Adrenal gland (tissue), 12 donors: ENCODE results near the gene SORL1. TPM values are rescaled to one million over a fixed set of nuclear protein-coding genes. Genes with fewer than 3 reads are reported as not detected.

Experiments
- DNase-seq, 7 donors: peaks; one replicate each; pipeline ENCODE4 v3.0.0-alpha.2; 2019 to 2020
- H3K27ac ChIP-seq, 5 donors: fragments of 200-600 bp; sonication (generic) in 4 of 5; 1 replicate in 3 of 5; 2 replicates in 2 of 5; pipeline versions ENCODE4 v1.5.1 to v1.8.0; 2016 to 2020; ENCODE audit warnings: mild to moderate bottlenecking in 1 of 5
- H3K27me3 ChIP-seq: fragments of 200-600 bp; 2 replicates; pipeline ENCODE4 v1.8.0; 2021
- H3K36me3 ChIP-seq, 2 donors: fragments of 200-600 bp; replicated peaks in 1 of 2; 1 replicate in 1 of 2; 2 replicates in 1 of 2; pipeline versions ENCODE4 v1.5.1 to v1.8.0; 2018 to 2022
- H3K4me1 ChIP-seq, 2 donors: fragments of 200-600 bp; replicated peaks in 1 of 2; 1 replicate in 1 of 2; 2 replicates in 1 of 2; pipeline versions ENCODE4 v1.5.1 to v1.8.0; 2018 to 2021
- H3K4me3 ChIP-seq, 4 donors: fragments of 200-600 bp; sonication (generic) in 3 of 4; one replicate each; pipeline ENCODE4 v1.5.1; 2016 to 2018
- H3K9me3 ChIP-seq, 3 donors: fragments of 200-600 bp; sonication (generic) in 1 of 3; replicated peaks in 1 of 3; 1 replicate in 2 of 3; 2 replicates in 1 of 3; pipeline versions ENCODE4 v1.5.1 to v1.8.0; 2016 to 2021
- CTCF ChIP-seq, 6 experiments: fragments of 450-650 bp in 4 of 6; fragments of 200-600 bp in 2 of 6; sonication (generic) in 1 of 6; IDR thresholded peaks; 1 replicate in 5 of 6; 2 replicates in 1 of 6; pipeline versions ENCODE4 v1.5.1 to v1.8.0; 2016 to 2021; ENCODE audit warnings: antibody characterized with exemption in 6 of 6, mild to moderate bottlenecking in 2 of 6, moderate library complexity in 1 of 6
- POLR2A ChIP-seq, 2 donors: fragments of 450-650 bp; IDR thresholded peaks; one replicate each; pipeline ENCODE4 v1.6.1; 2017; ENCODE audit warnings: antibody characterized with exemption in 2 of 2, mild to moderate bottlenecking in 2 of 2, moderate library complexity in 1 of 2
- WGBS, 4 donors: extraction: QIAGEN DNeasy Blood & Tissue Kit in 2 of 4; methylation state at CpG; one replicate each; pipeline versions ENCODE4 v1.1.5 to v1.1.7; 2013 to 2017; 5-methylcytosine and 5-hydroxymethylcytosine counted together
- intact Hi-C, 2 donors: fragments of 100-400 bp; cut with DNase I; formaldehyde crosslinking; loops; one replicate each; pipeline versions ENCODE4 v1.14.1 to v1.15.0; 2022 to 2023
- polyA plus RNA-seq, 3 donors: library from polyadenylated mRNA; stranded (reverse); fragments of 200-250 nt in 2 of 3; fragments of 350-450 nt in 1 of 3; fragmentation: Illumina TruSeq in 1 of 3; extraction: RNeasy Lipid Tissue Mini Kit (QIAGEN cat#74804) in 1 of 3; gene quantifications; one replicate each; pipeline ENCODE4 v1.2.3, GENCODE V29; 2013 to 2014
- total RNA-seq, 9 donors: library from RNA; depleted of rRNA in 4 of 9; stranded (reverse); fragments of >200 nt in 4 of 9; fragments of 120-200 nt in 1 of 9; fragmentation: NEBNext Ultra II Directional in 1 of 9; extraction: Animal tissue kit (Norgen Biotek cat#: 25700) in 1 of 9; gene quantifications; one replicate each; pipeline versions ENCODE4 v1.1.0 to v1.2.4, GENCODE V29; 2013 to 2023
- donor health status: healthy with polysubstance abuse.
- donor health status: Bipolar disorder and iron deficiency.
- donor health status: DM: yes; HTN: yes; CAD: no.
- donor health status: DM: no; HTN: no; CAD: no.
- donor health status: DM: no; HTN: no; CAD: no.
- donor health status: DM: yes; HTN: yes; CAD: no.

SORL1 gene
- total and polyA plus RNA-seq, 12 donors = 1.0 to 28.6 (median 8.9) TPM

DNA sequence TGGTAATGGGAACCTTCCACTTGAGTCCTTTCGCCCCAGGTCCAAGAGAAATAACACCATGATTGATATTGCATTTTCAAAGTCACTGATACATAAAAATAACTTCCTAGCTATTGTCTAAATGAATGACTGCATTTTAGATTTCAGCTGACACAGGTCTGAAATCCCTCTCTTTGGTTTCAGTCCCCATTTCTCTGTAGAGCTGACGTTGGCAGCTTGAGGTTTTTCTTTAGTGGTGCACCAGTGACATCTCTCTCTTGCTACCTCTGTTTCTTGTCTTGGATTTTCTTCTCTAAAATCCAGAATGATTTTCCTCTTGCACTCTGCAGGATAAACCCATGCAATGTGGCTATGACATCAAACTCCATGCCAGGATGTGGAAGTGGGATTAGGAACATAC lies 31.7 kb upstream of the SORL1 start:
- Histone ChIP-seq H3K27me3 (no peaks in the 10 kb centered on the region), H3K4me1 (peaks cover 6 to 13% of the 10 kb centered on the region in 2 donors), H3K36me3 (no peaks in the 10 kb centered on the region), H3K9me3 (no peaks in the 10 kb centered on the region), H3K27ac (no peak overlapping the region), H3K4me3 (no peak overlapping the region)
- WGBS, 4 donors = 68 to 88% (median 79%) methylated on average over 2 of the region's 2 CpGs
- intact Hi-C loops = no loop called here
- no peak for TF ChIP-seq CTCF (IDR thresholded peaks at IDR 0.05)
- no peak for TF ChIP-seq POLR2A (IDR thresholded peaks at IDR 0.05)
- no peak for DNase-seq

GRCh38 chr11:121421149-121421901 lies 30.8 kb upstream of the SORL1 start:
- Histone ChIP-seq H3K27me3 (no peaks in the 10 kb centered on the region), H3K4me1 (peaks cover 6 to 13% of the 10 kb centered on the region in 2 donors), H3K27ac (no peak overlapping the region), H3K36me3 (no peaks in the 10 kb centered on the region), H3K9me3 (no peaks in the 10 kb centered on the region), H3K4me3 (no peak overlapping the region)
- intact Hi-C loops = no loop called here
- 50 to 83% (median 71%) methylated on average over 4 of the region's 4 CpGs for WGBS, 4 donors
- no peak for DNase-seq
- TF ChIP-seq CTCF (IDR thresholded peaks at IDR 0.05) (no peak), POLR2A (IDR thresholded peaks at IDR 0.05) (no peak)

DNA sequence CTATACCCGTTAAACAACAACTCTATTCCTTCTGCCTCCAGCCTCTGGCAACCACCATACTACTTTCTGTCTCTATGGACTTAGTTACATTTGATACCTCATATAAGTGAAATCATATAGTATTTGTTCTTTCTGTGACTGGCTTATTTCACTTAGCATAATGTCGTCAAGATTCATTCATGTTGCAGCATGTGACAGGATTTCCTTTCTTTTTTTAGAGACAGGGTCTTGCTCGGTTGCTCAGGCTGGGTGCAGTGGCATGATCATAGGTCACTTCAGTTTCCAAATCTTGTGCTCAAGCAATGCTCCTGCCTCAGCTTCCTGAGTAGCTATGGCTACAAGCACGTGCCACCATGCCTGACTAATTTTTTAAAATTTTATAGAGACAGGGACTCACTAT lies 29.4 kb upstream of the SORL1 start:
- intact Hi-C loops = no loop called here
- H3K27me3 ChIP-seq = no peaks in the 10 kb centered on the region
- no peaks in the 10 kb centered on the region for H3K9me3 ChIP-seq
- no peak overlapping the region for H3K27ac ChIP-seq
- TF ChIP-seq CTCF (IDR thresholded peaks at IDR 0.05) (no peak), POLR2A (IDR thresholded peaks at IDR 0.05) (no peak)
- no peak for DNase-seq
- H3K36me3 ChIP-seq = no peaks in the 10 kb centered on the region
- WGBS, 4 donors = 48 to 65% (median 57%) methylated on average over 4 of the region's 4 CpGs
- H3K4me3 ChIP-seq = no peak overlapping the region
- H3K4me1 ChIP-seq = peaks cover 0 to 9% of the 10 kb centered on the region in 2 donors

- DNase-seq = no peak
- Histone ChIP-seq H3K27me3 (no peaks in the 10 kb centered on the region), H3K4me1 (peaks cover 0 to 8% of the 10 kb centered on the region in 2 donors), H3K4me3 (no peak overlapping the region), H3K27ac (no peak overlapping the region), H3K36me3 (no peaks in the 10 kb centered on the region), H3K9me3 (no peaks in the 10 kb centered on the region)
- 86 to 94% (median 92%) methylated on average over 4 to 5 of the region's 5 CpGs for WGBS, 4 donors
- intact Hi-C loops = no loop called here
- TF ChIP-seq CTCF (IDR thresholded peaks at IDR 0.05) (no peak), POLR2A (IDR thresholded peaks at IDR 0.05) (no peak)
These were observed 26.3 kb upstream of the SORL1 start for GRCh38 chr11:121425828-121426227.
